GM12872 (cell line): ENCODE results near the gene SLC35A3.

Source experiments
- CTCF ChIP-seq: IDR thresholded peaks from 3 replicates; pipeline ENCODE4 v1.5.1; 2011; ENCODE audit warnings: low read depth, mild to moderate bottlenecking, low read length, moderate library complexity; ENCODE audit not compliant: insufficient read depth

SLC35A3 gene

GRCh38 chr1:100074604-100075395 is 105.0 kb downstream of the SLC35A3 start:
- TF ChIP-seq CTCF = no peak

GRCh38 chr1:100075773-100076172 is 106.0 kb downstream of the SLC35A3 start:
- TF ChIP-seq CTCF = no peak

GRCh38 chr1:100076319-100076718 is 106.5 kb downstream of the SLC35A3 start:
- no peak for TF ChIP-seq CTCF

GRCh38 chr1:100076744-100077143 is 106.9 kb downstream of the SLC35A3 start:
- no peak for TF ChIP-seq CTCF

GRCh38 chr1:100077531-100077930 is 107.7 kb downstream of the SLC35A3 start:
- TF ChIP-seq CTCF = no peak

GRCh38 chr1:100080331-100080730 is 110.5 kb downstream of the SLC35A3 start:
- TF ChIP-seq CTCF = no peak
